Left renal pelvis (tissue), 4 donors: ENCODE results near the gene C19orf81. TPM values are rescaled to one million over a fixed set of nuclear protein-coding genes. Genes with fewer than 3 reads are reported as not detected.

Source experiments
- DNase-seq, 4 donors: peaks; one replicate each; pipeline ENCODE4 v3.0.0-alpha.2; 2013; ENCODE audit warnings: low read depth in 4 of 4, low spot score in 3 of 4
- polyA plus RNA-seq, 4 donors: library from polyadenylated mRNA; unstranded; fragments of 120-200 nt; gene quantifications; one replicate each; pipeline ENCODE4 v1.2.1, GENCODE V29; 2013; ENCODE audit not compliant: insufficient read length in 4 of 4

C19orf81 gene
- polyA plus RNA-seq, 4 donors = 0.48 to 3.2 (median 2.2) TPM

- DNase-seq = peak; percentile 89 to 96 (median 94)
These were observed 8.6 kb downstream of the C19orf81 start for GRCh38 chr19:50657712-50658440.

- peak; percentile 74 to 78 (median 76) for DNase-seq
These were observed 9.4 kb downstream of the C19orf81 start for GRCh38 chr19:50658441-50659317.

GRCh38 chr19:50659318-50660087, 10.3 kb downstream of the C19orf81 start:
- no peak for DNase-seq

GRCh38 chr19:50660088-50660366, 10.8 kb downstream of the C19orf81 start:
- no peak for DNase-seq

- no peak for DNase-seq
These were observed 11.8 kb downstream of the C19orf81 start for GRCh38 chr19:50661023-50661422.

GRCh38 chr19:50661766-50662650, 12.8 kb downstream of the C19orf81 start:
- no peak for DNase-seq

- no peak for DNase-seq
These were observed 13.6 kb downstream of the C19orf81 start for GRCh38 chr19:50662651-50663481.

GRCh38 chr19:50663482-50663790, 14.2 kb downstream of the C19orf81 start:
- DNase-seq = no peak

GRCh38 chr19:50664204-50664603, 15.0 kb downstream of the C19orf81 start:
- DNase-seq = no peak

GRCh38 chr19:50666346-50667176, 17.3 kb downstream of the C19orf81 start:
- DNase-seq = no peak

GRCh38 chr19:50667177-50667758, 18.0 kb downstream of the C19orf81 start:
- DNase-seq = no peak

- DNase-seq = no peak
These were observed 18.6 kb downstream of the C19orf81 start for GRCh38 chr19:50667759-50668231.

GRCh38 chr19:50668416-50668815, 19.2 kb downstream of the C19orf81 start:
- no peak for DNase-seq

GRCh38 chr19:50668879-50669278, 19.6 kb downstream of the C19orf81 start:
- no peak for DNase-seq

- no peak for DNase-seq
These were observed 20.3 kb downstream of the C19orf81 start for GRCh38 chr19:50669302-50670101.

- no peak for DNase-seq
These were observed 20.8 kb downstream of the C19orf81 start for GRCh38 chr19:50670102-50670380.

GRCh38 chr19:50673118-50673517, 23.9 kb downstream of the C19orf81 start:
- no peak for DNase-seq
